GM15510 (cell line): ENCODE results near the gene MIA3.

Source experiments
- POLR2A ChIP-seq: IDR thresholded peaks from 3 replicates; pipeline ENCODE4 v1.6.1; 2011; ENCODE audit warnings: borderline replicate concordance; ENCODE audit not compliant: insufficient read length; ENCODE audit errors: extremely low read depth

The MIA3 gene

DNA sequence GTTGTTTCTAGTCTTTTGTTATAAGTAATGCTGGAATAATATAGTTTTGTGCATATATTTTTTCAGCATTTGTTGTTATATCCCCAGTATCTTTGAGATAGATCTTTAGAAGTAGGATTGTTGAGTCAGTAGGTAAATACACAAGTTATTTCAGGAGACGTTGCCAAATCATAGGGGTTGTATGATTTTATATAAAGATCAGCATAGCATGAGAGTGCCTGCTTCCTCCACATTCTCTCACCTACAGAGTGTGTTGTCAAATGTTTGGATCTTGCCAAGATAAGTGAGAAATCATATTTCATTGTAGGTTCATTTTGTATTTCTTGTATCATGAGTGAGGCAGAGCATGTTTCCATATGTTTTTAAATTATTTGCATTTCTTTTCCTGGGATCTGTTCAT is 24.6 kb downstream of the MIA3 start:
- TF ChIP-seq POLR2A = no peak

DNA sequence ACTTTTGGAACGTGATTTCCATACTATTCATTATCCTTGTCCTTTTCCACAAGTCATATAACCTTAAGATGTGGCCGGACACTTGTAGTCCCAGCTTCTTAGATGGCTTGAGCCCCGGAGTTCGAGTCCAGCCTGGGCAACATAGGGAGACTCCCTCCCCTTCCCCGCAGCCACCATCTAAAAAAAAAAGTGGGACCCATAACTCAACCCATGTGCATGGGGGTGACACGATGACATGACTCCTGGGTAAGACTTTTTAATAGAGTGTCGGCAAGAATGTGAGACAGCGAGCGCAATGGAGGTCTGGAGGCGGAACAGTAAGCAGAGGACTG is 25.7 kb downstream of the MIA3 start:
- no peak for TF ChIP-seq POLR2A

GRCh38 chr1:222643938-222644635 is 26.2 kb downstream of the MIA3 start:
- TF ChIP-seq POLR2A = peak; percentile 83

GRCh38 chr1:222644636-222644980 is 26.7 kb downstream of the MIA3 start:
- no peak for TF ChIP-seq POLR2A

GRCh38 chr1:222652676-222653075 is 34.8 kb downstream of the MIA3 start:
- TF ChIP-seq POLR2A = no peak

DNA sequence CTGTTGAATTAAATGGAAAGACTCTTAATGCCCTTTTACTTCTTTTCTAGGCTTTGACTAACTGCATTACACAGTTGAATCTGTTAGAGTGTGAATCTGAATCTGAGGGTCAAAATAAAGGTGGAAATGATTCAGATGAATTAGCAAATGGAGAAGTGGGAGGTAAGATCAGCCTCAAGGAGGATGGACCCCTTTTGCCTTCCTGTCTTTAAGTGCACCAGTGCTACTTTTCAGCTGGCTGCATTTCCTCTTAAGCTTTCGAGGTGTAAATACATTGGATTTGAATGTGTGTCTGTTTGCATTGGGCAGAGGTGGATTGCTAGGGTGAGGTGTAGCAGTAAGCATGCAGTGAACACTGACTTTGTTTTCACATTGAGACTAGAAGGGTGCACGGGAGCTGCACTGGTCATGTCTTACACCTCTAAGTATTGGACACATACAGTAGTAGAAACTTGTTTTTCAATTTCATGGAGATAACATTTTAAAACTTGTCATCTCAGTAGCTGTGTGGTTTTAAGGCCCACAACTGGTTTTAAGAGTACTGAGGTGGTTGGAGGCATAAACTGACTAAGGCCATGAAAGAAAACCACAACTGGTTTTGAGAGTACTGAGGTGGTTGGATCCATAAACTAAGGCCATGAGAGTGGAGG is 35.4 kb downstream of the MIA3 start:
- no peak for TF ChIP-seq POLR2A

GRCh38 chr1:222654849-222655248 is 37.0 kb downstream of the MIA3 start:
- no peak for TF ChIP-seq POLR2A

GRCh38 chr1:222656391-222657155 is 38.7 kb downstream of the MIA3 start:
- TF ChIP-seq POLR2A = no peak

DNA sequence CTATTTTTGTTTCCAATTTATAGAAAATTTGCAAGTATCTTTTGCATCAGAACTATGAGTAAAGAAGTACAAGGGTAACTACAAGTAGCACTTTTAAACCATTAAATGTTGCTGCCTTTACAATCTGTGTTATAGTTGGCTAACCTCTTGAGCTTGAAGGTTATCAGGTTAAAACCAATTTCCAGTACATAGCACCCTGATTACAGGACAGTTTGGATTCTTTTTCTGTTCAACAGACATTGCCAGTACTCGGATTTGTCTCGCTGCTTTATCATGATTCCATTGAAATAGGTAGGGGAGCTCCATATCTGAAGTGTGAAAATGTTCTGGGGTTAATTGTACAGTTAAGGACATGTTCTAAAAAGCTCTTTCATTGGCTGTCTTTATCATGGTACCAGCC is 40.0 kb downstream of the MIA3 start:
- TF ChIP-seq POLR2A = no peak

GRCh38 chr1:222663431-222663934 is 45.6 kb downstream of the MIA3 start:
- no peak for TF ChIP-seq POLR2A

GRCh38 chr1:222665964-222666363 is 48.1 kb downstream of the MIA3 start:
- TF ChIP-seq POLR2A = no peak

DNA sequence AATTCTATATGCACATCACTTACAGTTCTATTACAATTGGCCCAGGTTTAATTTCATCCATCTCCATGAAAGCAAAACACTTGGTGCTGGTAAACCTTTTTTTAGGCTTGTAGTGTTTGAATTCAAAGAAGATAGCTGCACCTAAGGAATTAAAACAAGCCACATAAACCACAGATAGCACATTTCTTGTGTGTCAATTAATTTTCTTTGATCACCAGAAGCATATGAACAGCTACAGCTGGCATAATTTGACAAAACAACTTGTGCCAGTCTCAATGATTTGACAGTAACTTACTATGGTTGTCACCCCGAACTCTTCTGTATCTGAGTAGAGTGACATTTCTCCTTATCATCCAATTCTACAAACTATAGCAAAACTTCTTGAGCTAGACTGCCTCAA is 52.2 kb downstream of the MIA3 start:
- no peak for TF ChIP-seq POLR2A

GRCh38 chr1:222680080-222680479 is 62.2 kb downstream of the MIA3 start:
- TF ChIP-seq POLR2A = no peak

- TF ChIP-seq POLR2A = no peak
Measured at GRCh38 chr1:222691016-222691415, 73.1 kb downstream of the MIA3 start.

DNA sequence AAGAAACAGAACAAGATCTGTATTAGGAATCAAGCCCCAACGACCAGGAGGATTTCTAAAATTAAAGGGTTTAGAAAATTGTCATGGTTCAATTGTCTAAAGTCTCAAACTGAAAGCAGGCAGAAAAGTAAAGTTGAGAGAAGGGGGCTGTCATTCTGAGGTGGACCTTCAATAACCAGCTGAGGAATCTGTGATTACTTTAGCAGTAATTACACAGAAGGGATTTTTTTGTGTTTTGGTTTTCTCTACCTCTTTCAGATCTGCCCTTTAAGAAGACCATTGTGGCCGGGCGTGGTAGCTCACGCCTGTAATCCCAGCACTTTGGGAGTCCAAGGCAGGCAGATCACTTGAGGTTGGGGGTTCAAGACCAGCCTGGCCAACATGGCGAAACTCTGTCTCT is 77.0 kb downstream of the MIA3 start:
- no peak for TF ChIP-seq POLR2A

- TF ChIP-seq POLR2A = no peak
Measured at GRCh38 chr1:222696741-222697140, 78.8 kb downstream of the MIA3 start.
